Stimulated activated CD4-positive, alpha-beta T cell treated with anti-CD3 and anti-CD28 coated beads, Interleukin-15, amount 100 ng/mL, for 48 hours (primary cell): ENCODE measurements around the gene SEC24B.
"Not testable (repeated sequence)": the region's sequence is repeated elsewhere in the genome, so short reads cannot be mapped to it uniquely, and the experiment has no call there.

Experiments
- DNase-seq, 2 donors: peaks; one replicate each; pipeline ENCODE4 v3.0.0-alpha.2; 2020; ENCODE audit warnings: low read depth in 2 of 2

Gene SEC24B

GRCh38 chr4:109432696-109433095, 919 bp upstream of the SEC24B start:
- DNase-seq = no peak

DNA sequence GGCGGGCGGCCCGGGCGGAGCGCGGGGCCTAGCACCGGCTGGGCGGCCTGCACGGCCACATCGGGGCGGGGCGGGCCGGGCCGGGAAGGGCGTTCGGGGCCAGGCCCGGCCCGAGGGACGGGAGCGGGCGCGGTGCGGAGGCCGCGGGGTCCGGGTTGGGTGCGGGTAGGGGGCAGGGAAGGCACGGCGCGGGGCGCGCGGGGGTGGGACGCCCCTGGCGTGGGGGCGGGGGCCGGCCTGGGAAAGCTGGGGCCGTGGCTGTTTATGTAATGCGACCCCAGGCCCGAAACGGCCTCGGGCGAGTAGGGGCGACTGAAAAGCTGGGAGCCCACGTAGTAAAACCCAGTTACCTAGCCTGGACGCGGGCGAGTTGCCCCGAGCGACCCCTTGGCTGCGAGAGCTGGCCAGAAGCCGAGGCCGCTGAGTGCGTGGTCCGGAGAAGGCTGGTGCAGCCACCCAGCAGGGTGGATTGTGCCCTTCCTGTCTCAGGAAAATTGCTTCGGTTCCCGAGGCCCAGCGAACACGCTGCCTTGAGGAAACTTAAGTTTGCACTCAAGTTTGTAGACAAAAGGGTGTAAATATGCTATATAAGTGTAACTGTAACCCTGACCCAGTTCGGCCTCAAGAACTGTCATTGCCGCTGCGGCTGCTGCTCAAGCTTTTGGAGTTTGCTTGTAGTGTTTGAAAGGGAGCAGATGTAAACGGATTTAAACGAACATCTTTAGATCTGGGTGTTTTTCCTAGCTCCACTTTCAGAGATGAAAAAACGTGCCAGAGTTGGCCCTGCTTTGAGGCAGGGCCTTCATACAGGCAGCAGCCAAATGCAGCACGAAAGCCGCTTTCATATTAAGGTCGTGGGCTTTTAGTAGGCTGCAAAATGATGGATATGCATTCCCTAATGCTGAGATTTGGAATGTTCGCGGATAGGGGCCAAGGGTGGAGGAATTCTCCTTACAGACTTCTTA, 674 bp downstream of the SEC24B start:
- no peak for DNase-seq

- DNase-seq = no peak
Observed at GRCh38 chr4:109435635-109436034, 2.0 kb downstream of the SEC24B start.

GRCh38 chr4:109436504-109436903, 2.9 kb downstream of the SEC24B start:
- no peak for DNase-seq

DNA sequence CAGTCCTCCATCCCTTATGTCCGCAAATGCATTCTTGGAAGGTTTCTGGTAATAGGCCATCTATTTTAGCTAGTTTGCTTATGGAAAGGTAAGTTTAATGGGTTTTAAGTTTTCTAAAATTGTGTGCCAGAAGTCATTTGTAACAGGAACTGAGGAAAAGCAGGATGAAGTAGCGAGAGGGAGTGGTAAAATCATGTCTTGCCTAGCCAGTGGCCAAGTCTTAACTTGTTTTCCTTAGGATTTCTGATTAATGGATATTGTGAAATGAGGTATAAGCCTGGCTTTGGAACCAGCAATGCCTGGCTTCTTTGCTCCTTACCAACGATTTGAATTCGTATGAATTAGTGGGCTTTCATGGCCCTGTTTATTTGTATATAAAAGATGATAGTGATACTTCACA, 7.3 kb downstream of the SEC24B start:
- no peak for DNase-seq

DNA sequence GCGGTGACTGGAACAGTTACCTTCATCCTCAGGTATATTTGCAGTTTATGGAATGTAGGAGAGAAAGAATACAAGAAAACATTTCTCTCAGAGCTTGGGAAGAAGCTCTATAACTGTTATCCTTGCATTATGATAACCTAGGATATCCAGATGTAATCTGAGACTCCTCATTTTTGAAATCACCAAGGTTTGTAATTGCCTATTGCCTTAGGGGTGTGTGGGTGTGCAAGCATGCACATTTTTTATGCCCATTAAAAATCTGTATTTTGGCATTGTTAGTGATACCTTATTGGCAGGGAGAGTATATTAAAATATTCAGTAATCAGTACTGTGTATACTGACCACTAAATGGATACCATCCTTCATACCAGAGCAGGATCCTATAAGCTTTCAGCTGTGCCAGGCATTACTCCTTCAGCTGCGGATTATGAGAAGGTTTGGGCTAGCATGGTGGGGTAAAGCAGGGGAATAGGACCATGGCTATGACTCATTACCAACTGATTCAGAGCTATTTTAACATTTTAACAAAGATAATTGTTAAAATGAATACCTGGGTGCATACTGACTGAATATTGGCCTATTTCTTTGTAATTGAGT, 8.3 kb downstream of the SEC24B start:
- DNase-seq = no peak

- DNase-seq = no peak
Observed at GRCh38 chr4:109444182-109444844, 10.7 kb downstream of the SEC24B start.

DNA sequence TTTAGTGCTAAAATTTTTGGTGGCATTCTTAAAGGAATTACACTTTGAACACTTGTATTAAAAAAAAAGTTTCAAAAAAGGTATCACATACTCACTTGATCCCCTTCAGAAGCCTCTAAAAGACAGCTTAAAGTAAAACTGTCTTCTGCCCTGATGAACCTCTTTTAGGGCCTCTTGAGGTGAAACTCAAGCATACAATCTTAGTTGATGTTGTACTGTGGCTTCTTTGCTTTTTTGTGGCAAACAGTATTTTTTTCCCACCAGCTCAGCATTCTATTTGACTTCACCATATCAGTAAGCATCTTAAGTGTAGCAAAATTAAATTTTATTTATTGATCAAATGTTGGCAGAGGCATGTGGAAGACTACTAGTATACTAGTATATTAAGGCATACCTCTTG, 13.7 kb downstream of the SEC24B start:
- no peak for DNase-seq

- DNase-seq = no peak
Observed at GRCh38 chr4:109451544-109452273, 18.1 kb downstream of the SEC24B start.

DNA sequence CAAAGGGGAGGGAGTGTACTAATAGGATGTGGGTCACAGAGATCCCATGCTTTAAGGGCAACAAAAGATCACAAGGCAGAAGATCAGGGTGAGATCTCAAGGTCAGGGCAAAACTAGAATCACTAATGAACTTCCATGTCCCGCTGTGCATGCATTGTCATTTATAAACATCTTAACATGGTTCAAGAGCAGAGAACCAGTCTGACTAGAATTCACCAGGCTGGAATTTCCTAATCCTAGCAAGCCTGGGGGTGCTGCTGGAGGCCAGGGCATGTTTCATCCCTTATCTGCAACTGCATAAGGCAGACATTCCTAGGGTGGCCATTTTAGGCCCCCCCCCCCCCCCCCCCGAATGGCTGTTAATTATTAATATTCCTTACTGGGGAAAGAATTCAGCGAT, 19.5 kb downstream of the SEC24B start:
- DNase-seq = not testable (repeated sequence)

- no peak for DNase-seq
Observed at GRCh38 chr4:109462297-109462696, 28.7 kb downstream of the SEC24B start.

DNA sequence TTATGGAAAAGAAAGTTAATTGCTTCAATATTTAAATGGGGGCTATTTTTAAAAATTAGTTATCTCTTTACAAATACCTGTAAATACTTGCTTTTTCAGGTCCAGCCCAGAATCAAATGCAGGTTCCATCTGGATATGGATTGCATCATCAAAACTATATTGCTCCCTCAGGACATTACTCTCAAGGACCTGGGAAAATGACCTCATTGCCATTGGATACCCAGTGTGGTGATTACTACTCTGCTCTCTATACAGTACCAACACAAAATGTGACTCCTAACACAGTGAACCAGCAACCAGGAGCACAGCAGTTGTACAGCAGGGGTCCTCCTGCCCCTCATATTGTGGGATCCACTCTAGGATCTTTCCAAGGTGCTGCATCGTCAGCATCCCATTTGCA, 29.2 kb downstream of the SEC24B start:
- DNase-seq = no peak

DNA sequence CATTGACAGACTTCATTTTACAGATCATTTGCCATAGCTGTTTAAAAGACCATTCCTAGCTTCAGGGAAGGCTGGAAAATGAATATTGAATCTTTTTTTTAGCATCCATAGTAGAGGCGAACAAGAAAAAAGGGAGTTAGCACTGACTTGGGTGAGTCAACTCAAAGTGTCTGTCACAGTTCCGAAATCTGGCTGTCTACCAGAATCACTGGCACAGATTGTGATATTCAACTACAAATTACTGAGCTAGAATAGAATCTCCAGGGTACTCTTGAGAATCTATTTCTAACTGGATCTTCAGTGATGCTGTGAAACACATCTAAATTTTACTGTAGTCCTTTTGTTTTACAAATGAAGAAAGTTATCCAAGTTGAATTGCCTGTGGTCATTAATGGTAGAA, 31.5 kb downstream of the SEC24B start:
- no peak for DNase-seq

DNA sequence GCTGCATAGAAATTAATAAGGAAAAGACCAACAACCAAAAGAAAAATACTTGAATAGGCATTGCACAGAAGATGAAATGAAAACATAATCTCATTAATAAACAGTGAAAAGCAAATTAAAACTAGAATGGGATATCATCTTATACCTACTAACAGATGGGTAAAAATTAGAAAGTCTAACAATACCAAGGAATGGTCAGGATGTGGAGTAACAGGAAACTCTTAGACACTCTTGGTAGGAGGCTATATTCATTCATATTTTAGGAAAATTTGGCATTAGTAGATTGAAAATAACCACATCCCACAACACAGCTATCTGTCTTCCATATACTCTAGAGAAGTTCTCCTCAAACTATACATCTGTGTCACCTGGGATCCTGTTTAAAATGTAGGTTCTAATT, 36.3 kb downstream of the SEC24B start:
- no peak for DNase-seq

DNA sequence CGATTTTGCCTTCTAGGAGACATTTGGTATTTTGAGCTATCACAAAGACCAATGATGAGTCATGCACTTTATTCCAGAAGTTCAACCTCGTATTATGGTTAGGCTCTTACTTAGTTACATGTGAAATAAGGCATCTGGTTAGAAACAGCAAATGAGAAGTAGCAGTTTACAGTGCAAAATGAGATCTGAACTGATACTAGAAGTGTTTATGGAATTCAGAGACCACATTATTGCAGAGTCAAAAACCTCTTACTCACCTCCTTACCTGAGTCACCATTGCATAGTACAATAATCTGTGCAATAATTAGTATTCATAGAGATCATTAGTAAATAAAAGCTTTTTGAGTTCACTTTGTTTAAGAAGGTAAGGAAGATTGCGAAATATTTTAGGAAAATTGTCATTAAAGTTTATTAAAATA, 38.7 kb downstream of the SEC24B start:
- DNase-seq = no peak

DNA sequence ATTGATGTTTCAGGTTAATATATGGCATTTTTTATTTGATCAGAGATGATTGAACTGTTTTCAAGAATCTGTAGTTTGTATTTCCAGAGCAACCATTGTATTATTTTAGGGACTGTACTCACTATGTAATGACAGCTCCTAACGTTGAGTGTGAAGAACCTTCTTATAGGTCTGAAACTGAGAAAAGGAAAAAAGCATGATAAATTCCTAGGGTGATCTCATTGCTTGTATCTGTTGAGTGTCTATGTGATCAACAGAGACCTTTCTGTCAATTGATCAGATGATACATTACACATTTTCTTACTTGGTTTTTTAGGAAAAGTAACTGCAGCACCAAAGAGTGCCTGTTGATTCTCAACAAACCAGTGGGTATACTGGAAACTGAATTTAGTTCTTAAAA, 40.2 kb downstream of the SEC24B start:
- no peak for DNase-seq

DNA sequence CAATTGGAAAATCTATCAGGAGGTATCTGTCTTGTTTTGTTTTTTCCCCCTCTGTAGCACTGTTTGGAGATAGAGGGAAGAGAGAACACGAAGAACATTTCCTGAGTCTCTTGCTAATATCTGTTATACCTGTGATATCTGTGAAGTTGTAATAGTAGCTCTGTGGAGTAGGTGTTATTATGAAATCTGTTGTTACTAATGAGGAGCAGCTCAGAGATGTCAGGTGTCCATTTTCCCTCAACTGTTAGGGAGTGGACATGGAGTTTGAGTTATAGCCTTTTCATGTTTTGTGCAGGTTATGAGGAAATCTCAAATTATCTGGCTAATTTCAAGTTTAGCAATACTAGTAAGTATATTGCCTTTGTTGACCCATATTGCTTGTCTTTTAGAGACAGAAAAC, 52.4 kb downstream of the SEC24B start:
- no peak for DNase-seq

GRCh38 chr4:109494563-109494962, 60.9 kb downstream of the SEC24B start:
- no peak for DNase-seq

- DNase-seq = no peak
Observed at GRCh38 chr4:109495514-109495913, 61.9 kb downstream of the SEC24B start.

DNA sequence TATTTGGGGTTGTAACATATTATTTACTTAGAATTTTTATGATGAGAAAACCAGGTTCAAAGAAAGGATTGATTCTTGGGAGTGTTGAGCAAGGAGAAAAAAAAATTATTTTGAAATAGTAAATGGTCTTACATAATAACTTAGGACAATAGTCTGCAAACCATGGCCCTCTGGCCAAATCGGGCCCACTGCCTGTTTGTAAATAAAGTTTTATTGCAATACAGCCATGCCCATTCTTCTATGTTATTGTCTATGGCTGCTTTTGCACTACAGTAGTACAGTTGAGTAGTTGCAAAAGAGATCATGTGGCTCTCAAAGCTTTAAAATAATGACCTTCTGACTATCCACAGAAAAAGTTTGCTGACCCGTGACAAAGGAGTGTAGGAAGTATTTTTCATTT, 63.3 kb downstream of the SEC24B start:
- DNase-seq = no peak

DNA sequence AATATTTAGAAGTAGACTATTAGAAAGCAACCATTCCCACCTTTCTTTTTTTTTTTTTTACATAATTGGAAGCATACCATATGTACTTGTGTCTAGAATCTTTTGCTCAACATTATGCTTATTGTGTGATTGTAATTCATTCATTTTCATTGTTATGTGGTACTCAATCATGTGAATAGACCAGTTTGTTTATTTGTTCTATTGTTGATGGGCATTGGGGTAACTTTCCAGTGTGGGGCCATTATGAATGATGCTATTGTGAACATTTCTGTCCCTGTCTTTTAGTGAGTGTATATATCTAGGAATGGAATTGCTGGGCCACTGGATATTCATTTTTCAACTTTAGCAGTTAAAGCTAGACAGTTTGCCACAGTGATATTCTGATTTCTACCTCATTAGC, 63.9 kb downstream of the SEC24B start:
- DNase-seq = no peak

- DNase-seq = no peak
Observed at GRCh38 chr4:109499513-109499912, 65.9 kb downstream of the SEC24B start.
